K562 (cell line): ENCODE data around the gene KIF6. TPM values are rescaled to one million over a fixed set of nuclear protein-coding genes. Genes with fewer than 3 reads are reported as not detected.

Source experiments
- BRD9 ChIP-seq: fragments of 450-650 bp; IDR thresholded peaks from 2 replicates; pipeline ENCODE4 v1.6.1; 2018; ENCODE audit warnings: low read depth; ENCODE audit not compliant: partially characterized antibody
- CBFA2T3 ChIP-seq: fragments of 450-650 bp; IDR thresholded peaks from 2 replicates; pipeline ENCODE4 v1.6.1; 2017
- CXXC5 ChIP-seq: fragments of 250-450 bp; sonication (Bioruptor Pico); IDR thresholded peaks from 2 replicates; pipeline ENCODE4 v1.8.0; 2022; ENCODE audit warnings: inconsistent platforms, mild to moderate bottlenecking, moderate library complexity
- EP400 ChIP-seq: fragments of 450-650 bp; IDR thresholded peaks from 2 replicates; pipeline ENCODE4 v1.6.1; 2017; ENCODE audit warnings: antibody characterized with exemption, mild to moderate bottlenecking, moderate library complexity
- FOXK1 ChIP-seq: sonication (generic); formaldehyde crosslinking; IDR thresholded peaks from 2 replicates; pipeline ENCODE4 v1.8.0; 2022; ENCODE audit warnings: missing genetic modification reagents, mild to moderate bottlenecking, borderline replicate concordance
- FOXP1 ChIP-seq: sonication (generic); formaldehyde crosslinking; IDR thresholded peaks from 2 replicates; pipeline ENCODE4 v1.8.0; 2022; ENCODE audit warnings: mild to moderate bottlenecking, missing genetic modification reagents
- HEY1 ChIP-seq: fragments of 250-450 bp; sonication (Bioruptor Pico); IDR thresholded peaks from 2 replicates; pipeline ENCODE4 v1.5.0; 2020; ENCODE audit warnings: mild to moderate bottlenecking, moderate library complexity, borderline replicate concordance
- KHSRP ChIP-seq: fragments of 450-650 bp; IDR thresholded peaks from 2 replicates; pipeline ENCODE4 v1.6.1; 2017
- KLF16 ChIP-seq: IDR thresholded peaks from 2 replicates; pipeline ENCODE4 v1.6.1; 2016; ENCODE audit warnings: antibody characterized with exemption
- MYNN ChIP-seq, 2 experiments: sonication (generic); formaldehyde crosslinking in 1 of 2; IDR thresholded peaks; 2 replicates each; pipeline versions ENCODE4 v1.5.0 to v1.6.1; 2016 to 2020; ENCODE audit warnings: antibody characterized with exemption in 1 of 2, missing genetic modification reagents in 1 of 2
- PTBP1 ChIP-seq: fragments of 200-400 bp; formaldehyde crosslinking; IDR thresholded peaks from 2 replicates; pipeline ENCODE4 v1.6.1; 2017; ENCODE audit warnings: low read depth, low read length
- RBM25 ChIP-seq: fragments of 200-400 bp; formaldehyde crosslinking; IDR thresholded peaks from 2 replicates; pipeline ENCODE4 v1.6.1; 2018; ENCODE audit warnings: low read length, low read depth, moderate library complexity; ENCODE audit not compliant: severe bottlenecking
- SMC3 ChIP-seq: conservative IDR thresholded peaks from 2 replicates; pipeline ENCODE4 v1.6.1; 2011; ENCODE audit warnings: low read depth, low read length, improper control_type of control experiment; ENCODE audit not compliant: insufficient read depth
- SRF ChIP-seq, 2 experiments: fragments of 250-450, 450-650 bp in 1 of 2; sonication (Bioruptor Pico) in 1 of 2; sonication (generic) in 1 of 2; formaldehyde crosslinking; IDR thresholded peaks; 2 replicates each; pipeline versions ENCODE4 v1.5.0 to v1.5.1; 2020 to 2022; ENCODE audit warnings: mild to moderate bottlenecking in 1 of 2, missing genetic modification reagents in 1 of 2
- SUPT5H ChIP-seq: fragments of 450-650 bp; IDR thresholded peaks from 2 replicates; pipeline ENCODE4 v1.6.1; 2016
- TAL1 ChIP-seq: fragments of 450-650 bp; IDR thresholded peaks from 2 replicates; pipeline ENCODE4 v1.6.1; 2016; ENCODE audit warnings: mild to moderate bottlenecking
- TRIM28 ChIP-seq: fragments of 450-650 bp; IDR thresholded peaks from 2 replicates; pipeline ENCODE4 v1.6.1; 2017
- ZNF551 ChIP-seq: fragments of 250-450 bp; sonication (Bioruptor Pico); IDR thresholded peaks from 2 replicates; pipeline ENCODE4 v1.5.0; 2021; ENCODE audit warnings: mild to moderate bottlenecking, moderate library complexity
- polyA plus RNA-seq, 8 experiments: library from polyadenylated mRNA; depleted of rRNA in 4 of 8; stranded (reverse) in 5 of 8; unstranded in 3 of 8; fragments of >200 nt; fragmentation: Nextera tagmentation in 2 of 8; fragmentation: Illumina TruSeq in 1 of 8; extraction: Ambion mirVana in 2 of 8; extraction: Trizol in 1 of 8; gene quantifications; 2 replicates each; pipeline versions ENCODE4 v1.2.1 to v1.2.3, GENCODE V29; 2011 to 2014; ENCODE audit warnings: inconsistent platforms in 1 of 8, missing spikeins in 1 of 8
- total RNA-seq, 7 experiments: library from RNA; depleted of rRNA in 6 of 7; stranded (reverse); fragments of >200 nt in 6 of 7; fragmentation: Illumina TruSeq in 2 of 7; extraction: Trizol in 2 of 7; gene quantifications; 2 replicates each; pipeline versions ENCODE4 v1.2.1 to v1.2.3, GENCODE V29; 2011 to 2021; ENCODE audit warnings: low replicate concordance in 1 of 7
- TF ChIP-seq, protein P1 (sequence below): sonication (generic); formaldehyde crosslinking; IDR thresholded peaks from 2 replicates; pipeline ENCODE4 v1.8.1; 2023; ENCODE audit warnings: mild to moderate bottlenecking, missing genetic modification reagents
- TF ChIP-seq, protein P2 (sequence below): fragments of 450-650 bp; formaldehyde crosslinking; IDR thresholded peaks from 2 replicates; pipeline ENCODE4 v1.4.0; 2020; ENCODE audit warnings: mild to moderate bottlenecking
- TF ChIP-seq, protein P3 (sequence below): fragments of 150-350 bp; IDR thresholded peaks from 2 replicates; pipeline ENCODE4 v1.6.1; 2014; ENCODE audit warnings: low read depth, mild to moderate bottlenecking, low read length, borderline replicate concordance
- TF ChIP-seq, protein P4 (sequence below), 3 experiments: fragments of 200-800 bp in 1 of 3; sonication (Bioruptor generic) in 1 of 3; sonication (generic) in 1 of 3; formaldehyde crosslinking in 1 of 3; IDR thresholded peaks; 2 replicates each; pipeline versions ENCODE4 v1.6.1 to v1.8.0; 2016 to 2022; ENCODE audit warnings: mild to moderate bottlenecking in 2 of 3, missing compliant biosample characterization in 2 of 3, missing genetic modification characterization in 2 of 3, missing genetic modification reagents in 1 of 3

KIF6 gene
- total and polyA plus RNA-seq, 9 of the 15 experiments (the other 6 are each of a cell fraction or from before 2014, with no cell fraction given), result not detected

DNA sequence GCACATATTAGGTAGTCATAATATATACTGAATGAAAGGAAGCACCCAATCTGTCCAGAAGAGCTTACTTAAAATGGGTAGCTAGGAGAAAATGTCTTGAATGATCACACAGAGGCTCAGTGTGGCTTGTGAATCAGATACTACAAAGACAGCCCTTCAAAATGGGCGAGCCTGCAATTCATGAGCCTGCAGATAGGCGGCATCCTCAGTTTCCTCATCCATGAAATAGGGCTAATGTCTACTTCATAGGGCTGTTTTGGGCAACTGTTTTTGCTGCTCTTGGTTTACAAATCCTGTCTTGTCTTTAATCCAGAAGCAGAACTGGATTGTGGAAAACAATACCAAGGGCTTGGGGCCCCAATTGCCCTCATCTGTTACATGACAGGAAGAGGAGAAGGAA is 273.4 kb downstream of the KIF6 start (continued):
- TF ChIP-seq, protein P1, sequence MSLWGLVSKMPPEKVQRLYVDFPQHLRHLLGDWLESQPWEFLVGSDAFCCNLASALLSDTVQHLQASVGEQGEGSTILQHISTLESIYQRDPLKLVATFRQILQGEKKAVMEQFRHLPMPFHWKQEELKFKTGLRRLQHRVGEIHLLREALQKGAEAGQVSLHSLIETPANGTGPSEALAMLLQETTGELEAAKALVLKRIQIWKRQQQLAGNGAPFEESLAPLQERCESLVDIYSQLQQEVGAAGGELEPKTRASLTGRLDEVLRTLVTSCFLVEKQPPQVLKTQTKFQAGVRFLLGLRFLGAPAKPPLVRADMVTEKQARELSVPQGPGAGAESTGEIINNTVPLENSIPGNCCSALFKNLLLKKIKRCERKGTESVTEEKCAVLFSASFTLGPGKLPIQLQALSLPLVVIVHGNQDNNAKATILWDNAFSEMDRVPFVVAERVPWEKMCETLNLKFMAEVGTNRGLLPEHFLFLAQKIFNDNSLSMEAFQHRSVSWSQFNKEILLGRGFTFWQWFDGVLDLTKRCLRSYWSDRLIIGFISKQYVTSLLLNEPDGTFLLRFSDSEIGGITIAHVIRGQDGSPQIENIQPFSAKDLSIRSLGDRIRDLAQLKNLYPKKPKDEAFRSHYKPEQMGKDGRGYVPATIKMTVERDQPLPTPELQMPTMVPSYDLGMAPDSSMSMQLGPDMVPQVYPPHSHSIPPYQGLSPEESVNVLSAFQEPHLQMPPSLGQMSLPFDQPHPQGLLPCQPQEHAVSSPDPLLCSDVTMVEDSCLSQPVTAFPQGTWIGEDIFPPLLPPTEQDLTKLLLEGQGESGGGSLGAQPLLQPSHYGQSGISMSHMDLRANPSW (CRISPR knock-in tag), result no peak
- TF ChIP-seq, protein P2, sequence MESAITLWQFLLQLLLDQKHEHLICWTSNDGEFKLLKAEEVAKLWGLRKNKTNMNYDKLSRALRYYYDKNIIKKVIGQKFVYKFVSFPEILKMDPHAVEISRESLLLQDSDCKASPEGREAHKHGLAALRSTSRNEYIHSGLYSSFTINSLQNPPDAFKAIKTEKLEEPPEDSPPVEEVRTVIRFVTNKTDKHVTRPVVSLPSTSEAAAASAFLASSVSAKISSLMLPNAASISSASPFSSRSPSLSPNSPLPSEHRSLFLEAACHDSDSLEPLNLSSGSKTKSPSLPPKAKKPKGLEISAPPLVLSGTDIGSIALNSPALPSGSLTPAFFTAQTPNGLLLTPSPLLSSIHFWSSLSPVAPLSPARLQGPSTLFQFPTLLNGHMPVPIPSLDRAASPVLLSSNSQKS (CRISPR knock-in tag), result no peak
- TF ChIP-seq SUPT5H (no peak), BRD9 (no peak), FOXP1 (CRISPR knock-in tag) (no peak), KLF16 (no peak), FOXK1 (CRISPR knock-in tag) (no peak), SRF (CRISPR knock-in tag; IDR thresholded peaks at IDR 0.05) (no peak), CXXC5 (CRISPR knock-in tag) (no peak), ZNF551 (no peak), PTBP1 (0 out of 2 replicates have a peak, but pooled peaks have one; percentile 41), TRIM28 (no peak), HEY1 (no peak), CBFA2T3 (no peak), SMC3 (0 out of 2 replicates have a peak, but pooled peaks have one; percentile 11), KHSRP (no peak), MYNN (IDR thresholded peaks at IDR 0.05) (no peak), MYNN (CRISPR knock-in tag; IDR thresholded peaks at IDR 0.05) (no peak), TAL1 (no peak), RBM25 (peak; percentile 97), EP400 (no peak)
- TF ChIP-seq, protein P3, sequence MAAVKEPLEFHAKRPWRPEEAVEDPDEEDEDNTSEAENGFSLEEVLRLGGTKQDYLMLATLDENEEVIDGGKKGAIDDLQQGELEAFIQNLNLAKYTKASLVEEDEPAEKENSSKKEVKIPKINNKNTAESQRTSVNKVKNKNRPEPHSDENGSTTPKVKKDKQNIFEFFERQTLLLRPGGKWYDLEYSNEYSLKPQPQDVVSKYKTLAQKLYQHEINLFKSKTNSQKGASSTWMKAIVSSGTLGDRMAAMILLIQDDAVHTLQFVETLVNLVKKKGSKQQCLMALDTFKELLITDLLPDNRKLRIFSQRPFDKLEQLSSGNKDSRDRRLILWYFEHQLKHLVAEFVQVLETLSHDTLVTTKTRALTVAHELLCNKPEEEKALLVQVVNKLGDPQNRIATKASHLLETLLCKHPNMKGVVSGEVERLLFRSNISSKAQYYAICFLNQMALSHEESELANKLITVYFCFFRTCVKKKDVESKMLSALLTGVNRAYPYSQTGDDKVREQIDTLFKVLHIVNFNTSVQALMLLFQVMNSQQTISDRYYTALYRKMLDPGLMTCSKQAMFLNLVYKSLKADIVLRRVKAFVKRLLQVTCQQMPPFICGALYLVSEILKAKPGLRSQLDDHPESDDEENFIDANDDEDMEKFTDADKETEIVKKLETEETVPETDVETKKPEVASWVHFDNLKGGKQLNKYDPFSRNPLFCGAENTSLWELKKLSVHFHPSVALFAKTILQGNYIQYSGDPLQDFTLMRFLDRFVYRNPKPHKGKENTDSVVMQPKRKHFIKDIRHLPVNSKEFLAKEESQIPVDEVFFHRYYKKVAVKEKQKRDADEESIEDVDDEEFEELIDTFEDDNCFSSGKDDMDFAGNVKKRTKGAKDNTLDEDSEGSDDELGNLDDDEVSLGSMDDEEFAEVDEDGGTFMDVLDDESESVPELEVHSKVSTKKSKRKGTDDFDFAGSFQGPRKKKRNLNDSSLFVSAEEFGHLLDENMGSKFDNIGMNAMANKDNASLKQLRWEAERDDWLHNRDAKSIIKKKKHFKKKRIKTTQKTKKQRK, result no peak
- TF ChIP-seq, protein P4, sequence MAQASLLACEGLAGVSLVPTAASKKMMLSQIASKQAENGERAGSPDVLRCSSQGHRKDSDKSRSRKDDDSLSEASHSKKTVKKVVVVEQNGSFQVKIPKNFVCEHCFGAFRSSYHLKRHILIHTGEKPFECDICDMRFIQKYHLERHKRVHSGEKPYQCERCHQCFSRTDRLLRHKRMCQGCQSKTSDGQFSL (CRISPR knock-in tag; IDR thresholded peaks at IDR 0.05), result no peak
- TF ChIP-seq, protein P4 (tag; IDR thresholded peaks at IDR 0.05), result no peak
